GM12873 (cell line): ENCODE measurements around the gene MICAL2.

Source experiments
- TF ChIP-seq, protein P1 (sequence below): IDR thresholded peaks from 2 replicates; pipeline ENCODE4 v1.5.1; 2012; ENCODE audit warnings: low read depth, mild to moderate bottlenecking, moderate library complexity, low read length, control low read depth; ENCODE audit not compliant: insufficient read depth; ENCODE audit errors: missing control alignments

Gene MICAL2

DNA sequence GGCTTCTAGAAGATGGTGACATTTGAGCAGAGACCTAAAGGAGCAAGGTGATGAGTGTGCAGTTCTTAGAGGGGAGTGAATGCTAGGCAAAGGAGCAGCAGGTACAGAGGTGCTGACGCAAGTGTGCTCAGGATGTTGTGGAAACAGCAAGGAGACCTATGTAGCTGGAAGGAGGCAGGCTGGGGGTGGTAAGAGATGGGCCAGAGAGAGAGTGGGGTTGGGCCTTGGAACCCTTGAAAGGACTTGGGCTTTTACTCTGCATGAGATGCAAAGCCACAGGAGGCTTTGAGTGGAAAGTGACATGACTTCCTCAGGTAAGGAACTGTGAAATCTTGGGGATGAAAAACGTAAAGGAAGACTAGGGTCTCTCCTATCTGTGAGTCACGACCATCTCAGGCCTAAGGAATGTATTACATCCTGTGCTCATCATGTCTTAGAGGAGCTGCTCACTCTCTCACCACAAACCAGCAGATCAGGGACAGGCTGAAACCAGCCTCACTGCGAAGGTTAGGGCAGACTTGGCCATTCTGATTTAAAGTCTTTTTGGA lies 65.4 kb downstream of the MICAL2 start:
- TF ChIP-seq, protein P1, sequence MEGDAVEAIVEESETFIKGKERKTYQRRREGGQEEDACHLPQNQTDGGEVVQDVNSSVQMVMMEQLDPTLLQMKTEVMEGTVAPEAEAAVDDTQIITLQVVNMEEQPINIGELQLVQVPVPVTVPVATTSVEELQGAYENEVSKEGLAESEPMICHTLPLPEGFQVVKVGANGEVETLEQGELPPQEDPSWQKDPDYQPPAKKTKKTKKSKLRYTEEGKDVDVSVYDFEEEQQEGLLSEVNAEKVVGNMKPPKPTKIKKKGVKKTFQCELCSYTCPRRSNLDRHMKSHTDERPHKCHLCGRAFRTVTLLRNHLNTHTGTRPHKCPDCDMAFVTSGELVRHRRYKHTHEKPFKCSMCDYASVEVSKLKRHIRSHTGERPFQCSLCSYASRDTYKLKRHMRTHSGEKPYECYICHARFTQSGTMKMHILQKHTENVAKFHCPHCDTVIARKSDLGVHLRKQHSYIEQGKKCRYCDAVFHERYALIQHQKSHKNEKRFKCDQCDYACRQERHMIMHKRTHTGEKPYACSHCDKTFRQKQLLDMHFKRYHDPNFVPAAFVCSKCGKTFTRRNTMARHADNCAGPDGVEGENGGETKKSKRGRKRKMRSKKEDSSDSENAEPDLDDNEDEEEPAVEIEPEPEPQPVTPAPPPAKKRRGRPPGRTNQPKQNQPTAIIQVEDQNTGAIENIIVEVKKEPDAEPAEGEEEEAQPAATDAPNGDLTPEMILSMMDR, result no peak

DNA sequence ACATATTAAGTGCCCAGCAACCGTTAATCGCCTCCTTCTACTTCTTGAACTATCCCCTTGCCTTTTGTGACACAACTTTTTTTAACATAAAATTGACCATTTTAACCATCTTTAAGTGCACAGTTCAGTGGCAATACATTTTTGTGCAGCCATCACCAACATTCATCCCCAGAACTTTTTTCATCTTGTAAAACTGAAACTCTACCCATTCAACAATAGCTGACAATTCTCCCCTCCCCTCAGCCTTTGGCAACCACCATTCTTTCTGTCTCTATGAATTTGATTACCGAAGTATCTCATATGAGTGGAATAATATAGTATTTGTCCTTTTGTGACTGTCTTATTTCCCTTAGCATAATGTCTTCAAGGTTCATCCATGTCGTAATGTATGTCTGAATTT lies 66.0 kb downstream of the MICAL2 start:
- TF ChIP-seq, protein P1, result no peak

DNA sequence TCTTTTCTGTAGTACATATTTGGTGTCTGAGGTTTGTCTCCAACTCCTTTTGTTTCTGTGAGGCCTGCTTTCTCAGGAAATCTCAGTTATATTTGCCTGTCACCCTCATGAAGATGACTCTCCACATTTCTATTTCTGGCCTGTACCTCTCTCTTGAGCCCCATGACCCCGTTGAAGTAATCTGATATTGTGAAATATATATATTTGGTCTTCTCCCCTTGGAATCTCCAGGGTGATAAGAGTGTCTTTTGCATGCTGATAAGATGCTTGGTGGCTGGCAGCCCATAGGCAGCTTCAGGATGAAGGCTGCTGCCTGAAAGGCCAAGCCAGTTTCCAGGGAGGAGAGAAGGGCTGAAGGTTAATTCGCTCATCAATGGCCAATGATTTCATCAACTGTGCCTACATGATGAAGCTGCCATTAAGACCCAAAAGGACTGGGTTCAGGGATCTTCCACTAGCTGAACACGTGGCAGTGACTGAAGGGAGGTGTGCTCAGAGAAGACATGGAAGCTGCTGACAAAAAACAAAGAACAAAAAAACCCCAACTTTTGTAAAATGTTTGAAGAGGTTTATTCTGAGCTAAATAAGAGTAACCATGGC lies 67.4 kb downstream of the MICAL2 start:
- TF ChIP-seq, protein P1, result no peak

DNA sequence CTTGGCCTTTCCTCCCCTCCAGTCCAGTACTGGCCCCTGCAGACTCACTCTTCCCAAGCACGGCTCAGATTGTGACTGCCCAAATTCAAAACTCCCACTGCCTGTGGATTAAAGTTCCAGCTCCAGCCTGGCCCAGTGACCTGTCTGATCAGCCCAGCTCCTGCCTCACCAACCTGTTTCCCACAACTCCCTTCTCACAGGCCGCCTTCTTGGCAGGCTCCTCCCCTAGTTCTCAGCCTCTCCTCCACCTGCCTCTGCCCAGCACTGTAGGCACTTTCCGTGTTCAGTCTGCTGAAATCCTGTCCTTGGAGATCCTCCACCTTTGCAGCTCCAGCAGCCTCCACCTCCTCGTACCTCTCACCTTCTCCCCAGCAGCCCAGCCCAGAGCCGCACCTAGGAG lies 68.6 kb downstream of the MICAL2 start:
- TF ChIP-seq, protein P1, result no peak

DNA sequence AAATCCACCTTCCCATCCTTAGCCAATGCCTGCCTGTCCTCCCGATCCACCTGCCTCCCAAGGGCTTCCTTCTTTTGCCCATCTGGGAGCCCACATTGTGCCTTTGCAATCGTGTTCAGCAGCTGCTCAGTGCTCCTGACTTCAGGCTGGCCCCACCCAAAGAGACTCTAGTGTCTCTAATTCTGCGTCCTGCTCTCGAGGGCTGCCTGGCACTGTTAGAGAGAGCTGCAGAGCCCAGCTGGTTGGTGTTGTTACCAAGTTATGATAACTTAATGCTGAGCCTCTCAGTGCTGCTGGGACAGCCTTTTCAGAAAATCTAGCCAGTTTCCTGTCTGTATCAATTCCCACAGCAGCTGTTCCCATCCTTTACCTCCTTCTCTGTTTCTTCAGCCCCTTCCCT lies 69.1 kb downstream of the MICAL2 start:
- TF ChIP-seq, protein P1, result no peak

DNA sequence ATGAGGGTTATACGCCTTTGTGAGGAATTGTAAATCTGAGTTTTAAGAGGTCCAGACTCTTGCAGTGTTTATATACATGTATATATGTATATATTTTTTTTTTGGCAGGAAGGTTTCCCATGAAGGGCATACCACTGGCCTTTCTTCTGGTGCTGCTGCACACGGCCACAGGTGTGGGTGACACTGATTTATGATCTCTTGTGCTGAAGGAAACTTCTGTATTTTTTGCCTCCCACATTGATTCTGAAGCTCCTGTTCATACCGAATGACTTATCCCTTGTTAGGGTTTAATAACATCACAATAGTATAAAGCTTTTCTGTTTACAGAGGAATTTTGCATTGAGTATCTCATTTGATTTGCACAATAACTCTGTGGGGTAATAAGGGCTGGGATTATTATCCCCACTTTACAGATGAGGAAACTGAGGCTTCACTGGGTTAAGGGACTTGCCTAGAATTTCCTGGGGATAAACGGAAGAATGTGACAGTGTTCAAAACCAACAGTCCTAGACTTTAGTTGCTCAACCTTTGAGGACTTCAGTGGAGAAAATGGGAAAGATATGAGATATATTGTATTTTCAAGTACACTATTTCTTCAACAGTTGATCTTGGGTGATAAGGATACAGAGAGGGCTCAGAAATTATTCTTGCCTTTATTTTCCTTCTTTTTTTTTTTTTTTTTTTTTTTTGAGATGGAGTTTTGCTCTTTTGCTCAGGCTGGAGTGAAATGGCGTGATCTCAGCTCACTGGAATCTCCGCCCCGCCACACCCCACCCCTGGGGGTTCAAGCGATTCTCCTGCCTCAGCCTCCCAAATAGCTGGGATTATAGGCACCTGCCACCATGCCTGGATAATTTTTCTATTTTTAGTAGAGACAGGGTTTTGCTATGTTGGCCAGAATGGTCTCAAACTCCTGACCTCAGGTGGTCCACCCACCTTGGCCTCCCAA lies 70.1 kb downstream of the MICAL2 start:
- TF ChIP-seq, protein P1, result no peak

DNA sequence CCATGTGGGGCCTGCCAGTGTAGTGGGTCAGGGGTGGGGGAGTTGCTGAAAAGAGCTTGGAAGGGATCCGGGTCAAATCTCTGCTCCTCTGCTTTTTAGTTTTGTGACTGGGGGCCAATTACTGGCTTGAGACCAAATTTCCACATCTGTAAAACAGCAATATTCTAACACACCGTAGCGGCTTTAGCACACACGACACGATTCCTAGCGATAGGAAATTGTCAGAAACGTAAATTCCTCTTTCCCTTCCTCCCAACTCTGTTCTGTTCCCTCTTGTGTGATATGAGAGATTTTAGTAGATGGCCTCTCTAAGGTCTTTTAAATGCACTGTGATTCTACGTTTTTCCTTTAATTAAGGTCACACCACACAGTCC lies 71.9 kb downstream of the MICAL2 start:
- TF ChIP-seq, protein P1, result no peak
